Measurements from ENCODE around the gene S1PR1.

DNA sequence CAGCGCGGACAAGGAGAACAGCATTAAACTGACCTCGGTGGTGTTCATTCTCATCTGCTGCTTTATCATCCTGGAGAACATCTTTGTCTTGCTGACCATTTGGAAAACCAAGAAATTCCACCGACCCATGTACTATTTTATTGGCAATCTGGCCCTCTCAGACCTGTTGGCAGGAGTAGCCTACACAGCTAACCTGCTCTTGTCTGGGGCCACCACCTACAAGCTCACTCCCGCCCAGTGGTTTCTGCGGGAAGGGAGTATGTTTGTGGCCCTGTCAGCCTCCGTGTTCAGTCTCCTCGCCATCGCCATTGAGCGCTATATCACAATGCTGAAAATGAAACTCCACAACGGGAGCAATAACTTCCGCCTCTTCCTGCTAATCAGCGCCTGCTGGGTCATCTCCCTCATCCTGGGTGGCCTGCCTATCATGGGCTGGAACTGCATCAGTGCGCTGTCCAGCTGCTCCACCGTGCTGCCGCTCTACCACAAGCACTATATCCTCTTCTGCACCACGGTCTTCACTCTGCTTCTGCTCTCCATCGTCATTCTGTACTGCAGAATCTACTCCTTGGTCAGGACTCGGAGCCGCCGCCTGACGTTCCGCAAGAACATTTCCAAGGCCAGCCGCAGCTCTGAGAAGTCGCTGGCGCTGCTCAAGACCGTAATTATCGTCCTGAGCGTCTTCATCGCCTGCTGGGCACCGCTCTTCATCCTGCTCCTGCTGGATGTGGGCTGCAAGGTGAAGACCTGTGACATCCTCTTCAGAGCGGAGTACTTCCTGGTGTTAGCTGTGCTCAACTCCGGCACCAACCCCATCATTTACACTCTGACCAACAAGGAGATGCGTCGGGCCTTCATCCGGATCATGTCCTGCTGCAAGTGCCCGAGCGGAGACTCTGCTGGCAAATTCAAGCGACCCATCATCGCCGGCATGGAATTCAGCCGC lies 2.5 kb downstream of the S1PR1 start:
- TF ChIP-seq, protein P1, sequence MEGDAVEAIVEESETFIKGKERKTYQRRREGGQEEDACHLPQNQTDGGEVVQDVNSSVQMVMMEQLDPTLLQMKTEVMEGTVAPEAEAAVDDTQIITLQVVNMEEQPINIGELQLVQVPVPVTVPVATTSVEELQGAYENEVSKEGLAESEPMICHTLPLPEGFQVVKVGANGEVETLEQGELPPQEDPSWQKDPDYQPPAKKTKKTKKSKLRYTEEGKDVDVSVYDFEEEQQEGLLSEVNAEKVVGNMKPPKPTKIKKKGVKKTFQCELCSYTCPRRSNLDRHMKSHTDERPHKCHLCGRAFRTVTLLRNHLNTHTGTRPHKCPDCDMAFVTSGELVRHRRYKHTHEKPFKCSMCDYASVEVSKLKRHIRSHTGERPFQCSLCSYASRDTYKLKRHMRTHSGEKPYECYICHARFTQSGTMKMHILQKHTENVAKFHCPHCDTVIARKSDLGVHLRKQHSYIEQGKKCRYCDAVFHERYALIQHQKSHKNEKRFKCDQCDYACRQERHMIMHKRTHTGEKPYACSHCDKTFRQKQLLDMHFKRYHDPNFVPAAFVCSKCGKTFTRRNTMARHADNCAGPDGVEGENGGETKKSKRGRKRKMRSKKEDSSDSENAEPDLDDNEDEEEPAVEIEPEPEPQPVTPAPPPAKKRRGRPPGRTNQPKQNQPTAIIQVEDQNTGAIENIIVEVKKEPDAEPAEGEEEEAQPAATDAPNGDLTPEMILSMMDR (IDR thresholded peaks at IDR 0.05): no peak
- TF ChIP-seq POLR2A (IDR thresholded peaks at IDR 0.05): no peak
